NCI-H510A treated with DMSO at 0.1 percent for 48 hours (cell line): ENCODE results near the gene PCNT.
"Not testable (repeated sequence)": the region's sequence is repeated elsewhere in the genome, so short reads cannot be mapped to it uniquely, and the experiment has no call there.

Source experiments
- DNase-seq: peaks from one replicate; lab custom pipeline; 2025; lab: John Stamatoyannopoulos, UW

Gene PCNT

GRCh38 chr21:46385846-46386733 lies 62.1 kb downstream of the PCNT start:
- no peak for DNase-seq

GRCh38 chr21:46386734-46387088 lies 62.8 kb downstream of the PCNT start:
- DNase-seq, result no peak

- no peak for DNase-seq
These were observed 64.4 kb downstream of the PCNT start for GRCh38 chr21:46388206-46388880.

- no peak for DNase-seq
These were observed 64.9 kb downstream of the PCNT start for GRCh38 chr21:46388896-46389295.

- DNase-seq, result no peak
These were observed 66.9 kb downstream of the PCNT start for GRCh38 chr21:46390603-46391545.

GRCh38 chr21:46391773-46392172 lies 67.8 kb downstream of the PCNT start:
- no peak for DNase-seq

GRCh38 chr21:46392921-46393320 lies 69.0 kb downstream of the PCNT start:
- no peak for DNase-seq

- no peak for DNase-seq
These were observed 69.5 kb downstream of the PCNT start for GRCh38 chr21:46393451-46393940.

GRCh38 chr21:46393941-46394594 lies 70.1 kb downstream of the PCNT start:
- no peak for DNase-seq

GRCh38 chr21:46394595-46395104 lies 70.7 kb downstream of the PCNT start:
- DNase-seq, result no peak

GRCh38 chr21:46397211-46397905 lies 73.4 kb downstream of the PCNT start:
- DNase-seq, result no peak

- no peak for DNase-seq
These were observed 74.0 kb downstream of the PCNT start for GRCh38 chr21:46397993-46398392.

GRCh38 chr21:46399129-46399528 lies 75.2 kb downstream of the PCNT start:
- DNase-seq, result no peak

- no peak for DNase-seq
These were observed 75.7 kb downstream of the PCNT start for GRCh38 chr21:46399686-46400085.

GRCh38 chr21:46401186-46401910 lies 77.4 kb downstream of the PCNT start:
- no peak for DNase-seq

GRCh38 chr21:46402421-46402820 lies 78.5 kb downstream of the PCNT start:
- DNase-seq, result no peak

- DNase-seq, result not testable (repeated sequence)
These were observed 79.4 kb downstream of the PCNT start for GRCh38 chr21:46403234-46403811.

GRCh38 chr21:46404306-46404705 lies 80.3 kb downstream of the PCNT start:
- no peak for DNase-seq

GRCh38 chr21:46406001-46406400 lies 82.0 kb downstream of the PCNT start:
- no peak for DNase-seq
